ENCODE measurements around the gene ZNF287. TPM values are rescaled to one million over a fixed set of nuclear protein-coding genes. Genes with fewer than 3 reads are reported as not detected.

The ZNF287 gene
- total and polyA plus RNA-seq, 2 donors (not counting 3 experiments of a cell fraction or from before 2014, with no cell fraction given) = 3.6 to 5.5 TPM

DNA sequence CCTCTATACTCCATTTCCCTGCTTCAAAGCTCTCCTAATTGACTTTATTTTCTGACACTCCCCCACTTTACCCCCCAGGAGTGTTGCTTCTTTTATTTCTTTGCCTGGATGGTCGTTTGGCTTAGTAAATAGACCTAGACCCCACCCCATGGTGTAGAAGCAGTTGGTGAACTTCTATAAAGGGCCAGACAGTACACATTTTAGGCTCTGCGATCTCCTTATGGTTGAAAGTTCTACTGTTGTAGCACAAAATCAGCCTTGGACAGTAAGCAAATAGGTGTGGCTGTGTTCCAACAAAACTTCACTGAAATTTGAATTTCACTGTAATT, 31.9 kb downstream of the ZNF287 start:
- intact Hi-C loops (cut with micrococcal nuclease) = loop anchor here (1.0 to 5.0 kb wide), 4 partner anchors 47 to 454 kb away; partner anchors contain the start of gene ZNF624
- TF ChIP-seq JUN (IDR thresholded peaks at IDR 0.05; ENCODE audit: borderline replicate concordance, insufficient read depth, insufficient read length, low read depth) (no peak), GATA2 (IDR thresholded peaks at IDR 0.05; ENCODE audit: insufficient read depth, insufficient read length, low read depth, low read length) (no peak), MYC (IDR thresholded peaks at IDR 0.05; ENCODE audit: low read depth, low read length) (no peak)
- CTCF ChIA-PET = interaction anchor here (0.6 to 2.9 kb wide), 7 partner anchors 15 to 456 kb away, joined by 4 to 27 read pairs (median 15); no protein-coding TSS in a partner anchor
- FAIRE-seq = no peak
- H3K9me3 ChIP-seq (replicated peaks; ENCODE audit: control insufficient read depth, insufficient read depth, low read length) = no peaks in the 10 kb centered on the region
- H3K79me2 ChIP-seq (ENCODE audit: control insufficient read depth, insufficient read depth, low read length) = no peaks in the 10 kb centered on the region
- no peaks in the 10 kb centered on the region for H3K36me3 ChIP-seq (ENCODE audit: control insufficient read depth in 2 of 2, extremely low read depth in 1 of 2, insufficient read depth in 2 of 2, low read length in 2 of 2)
- H3K9ac ChIP-seq (replicated peaks; ENCODE audit: extremely low read depth, insufficient read depth, low read length) = no peak overlapping the region
- H3K4me1 ChIP-seq (ENCODE audit: control insufficient read depth, extremely low read depth, insufficient read depth, low read length) = peaks cover 2% of the 10 kb centered on the region
- no peak overlapping the region for H3K4me2 ChIP-seq (ENCODE audit: insufficient read depth, low read length)
- no peak for DNase-seq (ENCODE audit: low read depth, low spot score)
- no peaks in the 10 kb centered on the region for H3K9me1 ChIP-seq (replicated peaks; ENCODE audit: control insufficient read depth, extremely low read depth, insufficient read depth, low read length)
- no peak overlapping the region for H3K4me3 ChIP-seq (replicated peaks in 1 of 3; ENCODE audit: insufficient read depth in 1 of 3, low read depth in 1 of 3, low read length in 3 of 3)
- dilution Hi-C loops (cut with MboI; ENCODE audit: extremely low pct_ligation_motif_present, low sequenced_read_pairs) = no loop called here
- H4K20me1 ChIP-seq (replicated peaks; ENCODE audit: control insufficient read depth, extremely low read depth, insufficient read depth, low read length) = no peaks in the 10 kb centered on the region
- H3K27ac ChIP-seq (ENCODE audit: insufficient read depth, low read depth, low read length) = no peak overlapping the region
- POLR2A ChIA-PET = no interaction called here
- no peak overlapping the region for H2AFZ ChIP-seq (ENCODE audit: low read depth, low read length)
- H3K27me3 ChIP-seq (ENCODE audit: control insufficient read depth in 2 of 2, insufficient read depth in 2 of 2, low read length in 2 of 2) = peaks cover 3 to 4% of the 10 kb centered on the region in 2 experiments
- BruUV-seq (replicated peaks) = no TSS peak

- CTCF ChIA-PET = interaction anchor here (0.5 kb wide), 1 partner anchor 55 kb away, joined by 3 read pairs; no protein-coding TSS in a partner anchor
- intact Hi-C loops (cut with micrococcal nuclease) = loop anchor here (2.0 kb wide), 1 partner anchor 47 kb away; no protein-coding TSS in a partner anchor
- no TSS peak for BruUV-seq (replicated peaks)
Observed at GRCh38 chr17:16534236-16534635, 34.8 kb downstream of the ZNF287 start.

More at GRCh38 chr17:16534236-16534635, 34.8 kb downstream of the ZNF287 start:
- DNase-seq (ENCODE audit: low read depth, low spot score) (no peak), FAIRE-seq (no peak)
- POLR2A ChIA-PET = no interaction called here
- dilution Hi-C loops (cut with MboI; ENCODE audit: extremely low pct_ligation_motif_present, low sequenced_read_pairs) = no loop called here
- TF ChIP-seq GATA2 (IDR thresholded peaks at IDR 0.05; ENCODE audit: insufficient read depth, insufficient read length, low read depth, low read length) (no peak), MYC (IDR thresholded peaks at IDR 0.05; ENCODE audit: low read depth, low read length) (no peak), EZH2 (IDR thresholded peaks at IDR 0.05; ENCODE audit: borderline replicate concordance, low read depth, low read length, severe bottlenecking) (no peak), CTCF (IDR thresholded peaks at IDR 0.05; ENCODE audit: extremely low read depth in 1 of 2, insufficient read depth in 1 of 2, low read depth in 1 of 2, low read length in 2 of 2) (no peak), FOS (IDR thresholded peaks at IDR 0.05; ENCODE audit: borderline replicate concordance, insufficient read depth, low read length) (no peak), JUN (IDR thresholded peaks at IDR 0.05; ENCODE audit: borderline replicate concordance, insufficient read depth, insufficient read length, low read depth) (no peak), POLR2AphosphoS5 (IDR thresholded peaks at IDR 0.05; ENCODE audit: insufficient read depth, low read depth, low read length) (no peak), POLR2A (IDR thresholded peaks at IDR 0.05; ENCODE audit: low read depth, low read length) (no peak)
- TF ChIP-seq, protein P1, sequence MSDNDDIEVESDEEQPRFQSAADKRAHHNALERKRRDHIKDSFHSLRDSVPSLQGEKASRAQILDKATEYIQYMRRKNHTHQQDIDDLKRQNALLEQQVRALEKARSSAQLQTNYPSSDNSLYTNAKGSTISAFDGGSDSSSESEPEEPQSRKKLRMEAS (IDR thresholded peaks at IDR 0.05; ENCODE audit: insufficient read depth, insufficient read length) = no peak
- no peak overlapping the region for H3K9ac ChIP-seq (replicated peaks; ENCODE audit: extremely low read depth, insufficient read depth, low read length)
- no peak overlapping the region for H3K4me2 ChIP-seq (ENCODE audit: insufficient read depth, low read length)
- H3K79me2 ChIP-seq (ENCODE audit: control insufficient read depth, insufficient read depth, low read length) = no peaks in the 10 kb centered on the region
- no peak overlapping the region for H3K27ac ChIP-seq (ENCODE audit: insufficient read depth, low read depth, low read length)
- H3K36me3 ChIP-seq (ENCODE audit: control insufficient read depth in 2 of 2, extremely low read depth in 1 of 2, insufficient read depth in 2 of 2, low read length in 2 of 2) = no peaks in the 10 kb centered on the region
- H3K9me3 ChIP-seq (replicated peaks; ENCODE audit: control insufficient read depth, insufficient read depth, low read length) = no peaks in the 10 kb centered on the region
- peaks cover 2% of the 10 kb centered on the region for H3K4me1 ChIP-seq (ENCODE audit: control insufficient read depth, extremely low read depth, insufficient read depth, low read length)
- peaks cover 13 to 15% of the 10 kb centered on the region in 2 experiments for H3K27me3 ChIP-seq (ENCODE audit: control insufficient read depth in 2 of 2, insufficient read depth in 2 of 2, low read length in 2 of 2)
- H3K4me3 ChIP-seq (replicated peaks in 1 of 3; ENCODE audit: insufficient read depth in 1 of 3, low read depth in 1 of 3, low read length in 3 of 3) = no peak overlapping the region
- H3K9me1 ChIP-seq (replicated peaks; ENCODE audit: control insufficient read depth, extremely low read depth, insufficient read depth, low read length) = no peaks in the 10 kb centered on the region
- no peak overlapping the region for H2AFZ ChIP-seq (ENCODE audit: low read depth, low read length)
- no peaks in the 10 kb centered on the region for H4K20me1 ChIP-seq (replicated peaks; ENCODE audit: control insufficient read depth, extremely low read depth, insufficient read depth, low read length)

All from endothelial cell of umbilical vein (primary cell).